DMS153 treated with DMSO at 0.1 percent for 48 hours (cell line): Measurements from ENCODE around the gene EFNA4.
A peak's percentile ranks its signal among the peaks of the same experiment; 100 is the strongest.

Experiments used
- DNase-seq: peaks from one replicate; lab custom pipeline; 2025; ENCODE audit not compliant: unreplicated experiment; lab: John Stamatoyannopoulos, UW

The EFNA4 gene

GRCh38 chr1:155072531-155073289, 9.2 kb downstream of the EFNA4 start:
- DNase-seq, result no peak

DNA sequence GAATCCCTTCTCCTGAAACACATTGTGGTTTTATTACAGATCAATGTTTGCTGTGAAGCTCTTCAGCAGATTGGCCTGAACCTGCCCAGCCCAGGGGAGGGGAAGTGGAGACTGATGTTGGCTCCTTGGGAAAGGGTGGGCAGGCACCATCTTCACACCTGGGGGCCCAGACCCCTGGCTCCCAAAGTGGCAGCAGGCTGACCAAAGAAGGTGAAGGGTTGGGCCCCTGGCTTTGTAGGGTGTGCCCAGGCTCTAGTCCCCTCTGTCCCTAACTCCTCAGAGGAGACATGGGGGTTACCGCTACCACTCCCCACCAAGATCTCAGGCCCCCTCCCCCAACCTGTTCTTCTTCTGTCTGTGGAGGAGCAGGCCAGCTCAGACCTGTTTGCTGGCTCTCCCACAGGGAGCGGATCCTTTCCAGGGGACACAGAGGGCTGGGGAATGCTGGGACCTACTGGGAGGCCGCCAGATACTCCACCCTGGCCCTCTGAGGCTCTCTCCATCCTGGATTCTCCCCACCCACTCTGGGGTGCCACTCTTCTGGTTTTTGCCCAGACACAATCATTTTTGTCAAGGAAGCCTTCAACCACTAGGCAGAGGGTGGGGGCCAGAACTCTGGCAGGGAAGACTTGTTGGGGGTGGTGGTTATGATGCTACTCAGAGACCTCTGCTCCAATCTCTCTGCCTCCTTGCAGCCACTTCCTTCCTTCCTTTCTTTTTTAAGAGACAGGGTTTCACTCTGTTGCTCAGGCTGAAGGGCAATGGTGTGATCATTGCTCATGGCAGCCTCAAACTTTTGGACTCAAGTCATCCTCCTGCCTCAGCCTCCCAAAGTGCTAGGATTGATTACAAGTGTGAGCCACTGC, 10.1 kb downstream of the EFNA4 start:
- no peak for DNase-seq

- peak; percentile 80 for DNase-seq
Observed at GRCh38 chr1:155075535-155075934, 12.0 kb downstream of the EFNA4 start.

GRCh38 chr1:155076371-155076770, 12.8 kb downstream of the EFNA4 start:
- DNase-seq, result no peak

DNA sequence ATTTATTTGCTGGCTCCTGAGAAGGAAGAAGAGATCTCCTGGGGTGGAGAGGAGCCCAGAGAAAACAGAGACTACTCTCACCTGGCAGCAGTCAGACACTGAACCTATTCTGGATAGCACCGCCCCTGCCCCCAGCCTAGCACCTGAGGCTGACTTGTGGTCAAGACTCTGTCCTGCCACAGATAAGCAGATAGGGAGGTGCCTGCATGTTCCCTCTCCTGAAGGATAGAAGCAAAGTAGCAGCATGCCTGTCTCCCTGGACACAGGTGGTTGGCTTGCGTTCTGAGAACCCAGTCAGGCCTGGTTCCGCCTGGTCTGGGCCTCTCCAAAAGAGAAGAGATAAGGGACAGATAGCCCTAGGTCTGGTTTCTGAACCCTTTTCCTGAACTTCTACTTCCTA, 13.8 kb downstream of the EFNA4 start:
- no peak for DNase-seq

DNA sequence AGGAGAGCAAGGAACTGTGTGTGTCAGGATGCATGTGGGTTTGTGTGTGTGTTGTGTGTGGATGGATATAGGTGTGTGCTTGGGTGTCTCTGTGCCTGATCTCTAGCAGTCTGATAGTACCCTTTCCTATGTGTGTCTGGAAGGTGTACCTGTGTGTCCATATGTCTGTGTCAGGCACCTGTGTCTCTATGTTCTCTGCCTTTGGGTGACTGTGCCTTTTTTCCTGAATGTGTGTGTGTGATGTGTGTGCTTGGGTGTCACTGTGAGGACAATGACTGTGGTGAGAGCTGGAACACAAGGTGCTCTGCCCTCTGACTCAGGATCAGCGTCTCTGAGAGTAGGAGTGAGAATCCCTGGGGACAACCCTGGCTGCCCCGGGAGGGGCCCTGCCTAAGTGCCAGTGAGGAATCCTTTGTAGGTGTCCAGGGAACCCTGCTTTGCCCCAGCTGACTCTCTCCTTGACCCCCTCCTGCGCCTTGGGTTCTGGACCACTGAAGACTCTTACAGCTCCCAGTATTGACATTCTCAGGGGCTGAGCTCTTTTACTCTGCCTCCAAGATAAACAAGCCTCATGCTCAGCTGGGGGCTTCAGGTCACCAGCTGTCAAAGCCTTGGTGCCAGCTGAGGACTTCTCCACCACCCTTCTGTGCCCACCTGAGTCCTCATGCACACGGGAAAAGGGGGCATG, 14.4 kb downstream of the EFNA4 start:
- DNase-seq, result no peak

- no peak for DNase-seq
Observed at GRCh38 chr1:155078469-155079209, 15.1 kb downstream of the EFNA4 start, which contains the start of gene EFNA3. TSS of gene EFNA3 (plus strand) at chr1:155078837. CDS start at chr1:155078942, 105 bp downstream.

GRCh38 chr1:155079210-155079486, 15.6 kb downstream of the EFNA4 start:
- DNase-seq, result no peak

GRCh38 chr1:155079487-155080311, 16.2 kb downstream of the EFNA4 start:
- DNase-seq, result no peak

DNA sequence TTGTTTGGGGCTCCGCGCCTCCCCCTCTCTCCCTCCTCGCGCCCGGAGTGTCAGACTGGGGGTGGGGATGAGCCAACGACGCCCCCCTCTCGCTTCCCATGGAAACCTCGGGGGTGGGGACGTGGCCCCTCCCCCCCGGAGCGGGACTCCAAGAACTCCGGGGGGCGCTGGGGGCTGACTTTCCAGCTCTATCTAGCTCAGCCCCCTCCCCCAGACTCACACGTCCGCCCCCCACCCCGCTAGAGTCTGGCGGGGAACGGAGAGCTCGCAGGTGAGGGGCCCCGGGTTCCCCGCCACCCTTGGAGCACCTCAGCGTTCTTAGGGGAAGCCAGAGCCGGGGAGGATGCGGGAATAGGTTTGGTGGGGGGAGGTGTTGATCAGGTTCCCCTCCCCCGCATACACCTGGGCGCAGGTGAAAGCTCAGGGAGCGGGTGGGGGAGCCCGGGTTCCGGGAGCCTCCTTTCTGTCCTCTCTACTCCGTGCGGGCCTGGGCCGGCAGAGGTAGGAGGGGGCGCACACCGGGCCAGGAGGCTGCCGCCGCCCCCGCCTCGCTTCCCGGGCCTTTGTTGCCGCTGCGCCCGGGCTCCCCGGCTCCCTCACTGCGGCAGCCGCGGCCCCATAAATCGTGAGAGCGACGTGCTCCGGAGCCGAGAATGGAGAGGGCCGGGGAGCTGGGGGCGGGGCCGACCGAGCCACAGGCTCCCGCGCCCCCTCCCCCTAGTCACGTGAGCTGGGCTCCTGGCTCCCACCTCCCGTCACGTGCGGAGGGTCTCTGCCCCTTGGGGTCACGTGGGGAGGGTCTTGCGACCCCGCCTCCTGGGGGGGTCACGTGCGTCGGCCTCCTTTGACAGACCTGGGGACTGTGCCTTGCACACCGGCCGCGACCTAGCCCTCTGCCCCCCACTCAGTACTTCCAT, 17.0 kb downstream of the EFNA4 start:
- DNase-seq, result no peak

GRCh38 chr1:155081472-155082300, 18.1 kb downstream of the EFNA4 start:
- no peak for DNase-seq

- DNase-seq, result no peak
Observed at GRCh38 chr1:155082301-155083051, 18.9 kb downstream of the EFNA4 start.

DNA sequence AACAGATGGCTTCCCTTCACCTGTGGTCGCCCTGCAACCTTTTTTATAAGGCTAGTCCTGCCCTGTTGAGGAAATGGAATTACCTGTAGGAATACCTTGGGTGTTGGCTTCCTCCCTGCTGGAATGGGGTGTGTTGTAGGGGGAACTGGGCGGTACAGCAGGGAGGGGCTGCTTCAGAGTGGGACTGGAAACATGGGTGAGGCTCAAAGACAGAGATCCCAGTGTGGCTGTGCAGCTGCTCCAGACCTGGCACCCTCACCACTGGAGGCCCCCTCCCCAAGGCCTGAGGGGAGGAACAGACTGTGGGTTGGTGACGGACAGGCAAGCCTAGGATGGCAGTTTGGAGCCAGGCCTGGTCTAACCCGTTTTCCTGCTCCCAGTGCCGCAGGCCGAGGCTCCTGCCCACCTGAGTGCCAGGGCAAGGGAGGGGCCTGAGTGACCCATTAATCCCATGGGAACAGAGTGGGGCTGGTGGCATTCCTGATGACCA, 19.6 kb downstream of the EFNA4 start:
- no peak for DNase-seq

DNA sequence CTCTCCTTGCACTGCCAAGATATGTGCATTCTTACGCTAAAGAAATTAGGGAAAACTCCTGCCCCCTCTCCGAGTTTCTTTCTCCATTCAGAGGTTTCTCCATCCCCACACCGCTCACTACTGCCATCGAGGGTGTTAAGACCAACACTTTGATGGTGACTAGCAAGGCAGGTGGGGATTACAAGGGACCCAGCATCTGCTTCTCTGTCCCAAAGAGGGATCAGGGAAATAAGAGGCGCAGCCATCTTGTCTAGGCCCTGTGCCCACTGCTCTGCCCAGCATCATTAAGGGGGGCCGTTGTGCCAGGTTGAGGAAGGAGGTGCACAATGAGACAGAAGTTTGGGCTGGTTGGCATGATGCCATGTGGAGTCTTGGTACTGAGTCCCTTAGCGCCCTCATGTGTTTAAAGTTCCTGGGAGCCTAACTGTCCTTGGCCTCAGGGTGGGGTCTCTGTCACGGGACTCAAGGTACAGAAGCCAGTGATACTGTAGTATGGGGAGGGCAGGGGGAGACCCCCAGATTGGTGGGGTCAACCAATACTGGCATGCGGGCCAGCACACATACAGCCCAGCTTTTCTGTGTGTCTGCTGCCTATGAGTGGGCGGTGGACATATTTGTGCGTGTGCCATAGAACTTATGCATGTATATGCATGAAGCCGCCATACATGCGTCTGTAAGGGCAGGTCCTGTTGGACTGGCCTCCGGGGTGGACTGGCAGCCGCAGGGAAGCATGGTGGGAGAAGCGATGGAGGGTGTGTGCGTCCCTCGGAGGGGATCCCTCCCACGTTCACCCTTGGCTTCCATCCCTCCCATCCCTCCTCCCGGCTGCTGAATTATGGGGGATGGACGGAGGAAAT, 20.6 kb downstream of the EFNA4 start:
- no peak for DNase-seq

- DNase-seq, result peak; percentile 99
Observed at GRCh38 chr1:155084722-155085503, 21.4 kb downstream of the EFNA4 start.
